HG02642 (cell line): ENCODE results near the gene COX8A.

Experiments
- ATAC-seq: cut with Tn5 transposase; IDR thresholded peaks from one replicate; pipeline ENCODE4 v1.9.1; 2021; ENCODE audit warnings: mild to moderate bottlenecking; ENCODE audit not compliant: unreplicated experiment, poor library complexity

The COX8A gene

DNA sequence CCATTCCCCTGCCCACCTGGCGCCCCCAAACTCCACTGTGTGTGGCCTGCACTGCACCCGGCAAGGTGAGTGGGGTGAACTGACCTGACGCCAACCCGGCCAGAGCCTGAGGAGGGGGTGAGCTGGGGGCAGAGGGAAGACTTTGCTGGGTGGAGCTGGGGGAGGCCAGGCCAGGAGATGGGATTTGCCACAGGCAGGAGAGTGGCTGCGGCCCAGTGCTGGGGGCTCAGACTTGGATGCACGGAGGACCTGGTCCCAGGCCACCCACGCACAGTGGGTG is 43.5 kb downstream of the COX8A start:
- no peak for ATAC-seq

DNA sequence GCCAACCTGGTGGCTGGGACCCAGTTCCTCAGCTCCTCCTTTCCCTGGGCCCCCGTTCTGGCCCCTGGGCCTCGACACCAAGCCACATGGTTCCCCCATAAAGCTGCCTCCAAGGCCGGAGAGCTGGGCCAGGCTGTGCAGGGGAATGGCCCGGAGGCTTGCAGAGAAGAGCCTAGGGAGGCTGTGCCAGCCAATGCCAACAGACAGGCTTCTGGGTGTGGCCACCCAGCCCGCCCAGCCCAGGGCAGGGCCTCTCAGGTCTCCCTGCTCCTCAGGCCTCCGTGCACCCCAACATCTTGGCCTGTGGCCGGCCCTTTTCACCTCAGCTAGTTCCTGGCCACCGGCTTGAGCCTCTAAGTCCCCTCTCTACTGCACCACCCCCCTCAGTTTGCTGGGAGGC is 43.9 kb downstream of the COX8A start:
- ATAC-seq = no peak

DNA sequence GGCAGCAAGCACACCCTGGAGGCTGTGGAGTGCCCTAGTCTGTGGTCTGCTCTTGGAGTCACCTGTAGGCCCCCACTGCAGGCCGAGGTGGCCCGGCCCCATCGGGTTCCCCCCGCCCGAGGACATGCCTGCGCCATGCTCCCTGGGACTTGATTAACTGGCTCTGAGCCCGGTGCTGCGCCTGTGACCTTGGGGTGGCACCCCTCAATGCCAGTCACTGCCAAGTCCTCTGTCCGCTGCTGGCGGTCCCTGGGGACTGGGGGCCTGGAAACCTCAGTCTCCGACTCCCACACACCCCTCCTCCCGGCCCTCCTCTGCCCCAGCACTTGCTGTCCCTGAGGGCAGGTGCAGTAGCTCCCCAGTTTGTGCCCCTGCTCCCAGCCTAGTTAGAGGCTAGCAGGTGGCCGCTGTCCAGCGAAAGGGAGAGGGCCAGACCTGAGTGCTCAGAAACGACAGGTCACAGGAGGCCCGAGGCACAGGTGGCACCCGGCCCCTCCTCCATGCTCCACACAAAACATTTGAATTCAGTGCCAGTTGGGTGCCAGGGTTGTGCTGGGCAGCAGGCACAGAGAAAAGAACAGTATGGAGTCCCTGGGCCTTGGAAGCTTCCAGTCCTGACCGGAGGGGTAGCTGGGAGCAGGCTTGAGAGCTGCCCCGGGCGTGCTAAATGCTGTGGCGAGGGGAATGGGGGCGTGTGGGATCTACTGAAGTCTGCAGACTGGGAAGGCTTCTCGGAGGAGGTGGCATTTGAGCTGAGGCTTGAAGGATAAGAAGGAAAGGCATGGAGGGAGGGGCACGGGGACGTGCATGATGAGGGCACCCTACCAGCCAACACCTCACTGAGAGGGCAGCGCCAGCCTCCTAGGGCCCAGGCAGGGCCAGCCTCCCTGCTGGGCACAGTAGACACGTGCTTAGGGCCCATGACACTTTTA is 45.0 kb downstream of the COX8A start:
- ATAC-seq = no peak

DNA sequence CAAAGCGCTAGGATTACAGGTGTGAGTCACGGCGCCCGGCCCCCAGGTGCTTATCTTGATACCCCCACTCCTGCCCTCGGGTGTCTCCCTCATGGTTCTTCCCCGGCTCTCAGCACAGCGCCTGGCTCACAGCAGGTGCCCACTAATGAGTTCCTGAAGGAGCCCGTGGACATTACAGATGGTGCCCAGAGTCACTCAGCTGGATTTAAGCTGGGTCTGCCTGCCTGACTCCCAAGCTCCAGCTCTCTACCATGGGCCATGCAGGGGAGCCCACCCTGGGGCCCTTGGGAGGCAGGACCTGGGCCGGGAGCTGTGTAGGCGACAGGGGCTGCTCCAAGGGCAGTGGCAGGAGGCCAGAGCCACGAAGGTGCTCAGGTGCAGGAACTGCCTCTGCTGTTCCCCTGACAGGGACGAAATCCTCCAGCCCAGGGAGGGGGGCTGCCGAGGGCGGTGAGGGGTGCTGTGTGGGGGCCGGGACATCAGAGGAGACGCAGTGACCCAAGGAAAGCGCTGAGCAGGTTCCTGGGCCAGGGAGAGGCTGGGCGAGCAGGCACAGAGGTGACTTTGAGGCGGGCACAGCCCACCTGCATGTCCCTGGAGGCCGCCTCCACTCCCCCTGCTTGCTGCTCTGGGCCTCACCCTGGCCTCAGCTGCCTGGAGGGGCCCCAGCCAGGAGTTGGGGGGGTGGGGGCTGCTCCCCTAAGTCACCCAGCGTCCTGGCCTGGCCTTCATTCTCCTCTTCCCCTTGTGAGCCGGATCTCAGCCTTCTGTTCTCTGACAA is 46.7 kb downstream of the COX8A start:
- ATAC-seq = no peak

DNA sequence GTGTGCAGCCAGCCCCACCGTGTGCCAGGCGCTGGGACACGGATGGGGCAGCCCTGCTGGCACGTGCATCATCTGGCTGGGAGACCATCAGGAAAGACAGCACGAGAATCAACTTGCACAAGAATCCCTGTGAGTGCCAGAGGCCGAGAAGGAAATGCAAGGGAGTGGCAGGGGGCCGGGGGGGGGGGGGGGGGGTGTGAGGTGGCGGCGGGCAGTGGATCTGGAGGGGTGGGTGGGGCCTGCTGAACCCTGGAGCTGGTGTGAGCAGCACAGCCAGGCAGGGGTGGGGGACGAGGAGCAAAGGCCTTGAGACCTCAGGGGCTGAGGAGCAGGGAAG is 47.3 kb downstream of the COX8A start:
- ATAC-seq = no peak

DNA sequence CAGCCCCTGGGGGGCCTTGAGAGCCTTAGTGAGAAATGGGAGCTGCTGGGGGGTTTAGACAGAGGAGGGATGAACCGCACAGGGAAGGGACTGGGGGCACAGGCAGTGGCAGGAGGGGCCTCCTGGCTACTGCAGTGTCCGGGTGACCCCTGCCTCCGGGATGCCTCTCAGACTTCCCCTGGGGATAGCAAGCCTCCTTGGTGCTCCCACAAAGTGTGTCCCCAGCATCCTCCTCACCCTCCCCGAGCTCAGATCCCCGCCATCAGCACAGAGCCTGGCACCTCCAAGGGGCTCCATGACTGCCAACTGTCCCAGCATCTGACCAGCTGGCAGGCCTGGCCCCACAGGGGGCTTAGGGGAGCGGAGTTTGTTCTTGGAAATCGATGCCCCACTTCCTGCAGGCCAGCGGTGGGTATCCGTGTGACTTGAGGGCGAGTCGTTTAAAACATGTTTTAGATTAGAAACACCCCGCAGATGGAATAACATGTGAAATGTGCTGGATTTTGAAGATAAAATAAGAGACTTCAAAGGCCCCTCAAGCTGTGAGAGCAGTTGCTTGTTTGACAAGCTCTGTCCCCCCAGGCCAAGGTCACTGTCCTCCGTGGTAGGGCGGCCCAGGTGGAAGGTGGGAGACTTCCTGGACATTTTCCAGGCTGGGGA is 47.8 kb downstream of the COX8A start:
- no peak for ATAC-seq

DNA sequence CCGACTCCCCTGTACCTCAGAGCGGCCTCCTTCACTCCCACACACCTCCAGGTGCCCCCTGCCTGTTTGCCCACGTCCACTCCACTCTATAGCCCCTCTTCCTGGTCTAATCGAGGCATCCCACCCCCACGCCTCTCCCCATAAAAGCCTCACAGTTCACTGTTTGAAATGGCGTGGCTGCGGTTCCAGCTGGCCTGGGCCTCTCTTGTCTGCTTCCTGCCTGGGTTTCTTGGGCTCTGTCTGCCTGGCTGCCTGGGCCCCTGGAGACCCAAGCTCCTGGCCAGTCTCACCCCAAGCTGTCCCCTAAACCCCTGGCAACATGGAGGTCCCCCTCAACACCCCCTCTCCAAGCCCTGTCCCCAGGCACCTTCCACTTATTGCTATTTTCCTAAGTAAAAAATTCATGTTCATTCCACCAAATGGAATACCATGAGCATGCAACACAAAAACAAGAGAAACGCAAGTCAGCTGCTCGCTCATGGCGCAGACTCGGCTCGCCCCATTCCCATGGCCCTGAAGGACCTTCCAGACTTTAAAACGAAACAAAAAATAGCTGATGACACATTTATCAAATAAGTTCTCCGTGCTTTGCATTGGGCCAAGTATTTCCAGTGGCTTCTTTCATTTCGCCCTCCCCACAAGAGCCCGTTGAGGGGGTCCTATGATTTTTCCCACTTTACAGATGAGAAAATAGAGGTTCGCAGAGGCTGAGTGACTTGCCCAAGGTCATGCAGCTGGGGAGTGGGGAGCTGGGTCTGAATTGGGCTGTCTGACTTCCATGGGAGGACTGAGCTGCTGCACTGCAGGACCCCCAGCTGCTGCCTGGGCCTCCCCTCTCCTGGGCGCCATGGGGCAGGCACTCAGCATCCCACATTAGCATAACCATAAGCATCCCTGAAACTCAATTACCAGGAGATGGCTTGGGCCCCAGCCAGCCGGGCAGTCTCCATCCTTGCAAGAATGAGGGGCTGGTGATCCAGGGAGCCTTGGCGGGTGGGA is 49.6 kb downstream of the COX8A start:
- ATAC-seq = no peak

DNA sequence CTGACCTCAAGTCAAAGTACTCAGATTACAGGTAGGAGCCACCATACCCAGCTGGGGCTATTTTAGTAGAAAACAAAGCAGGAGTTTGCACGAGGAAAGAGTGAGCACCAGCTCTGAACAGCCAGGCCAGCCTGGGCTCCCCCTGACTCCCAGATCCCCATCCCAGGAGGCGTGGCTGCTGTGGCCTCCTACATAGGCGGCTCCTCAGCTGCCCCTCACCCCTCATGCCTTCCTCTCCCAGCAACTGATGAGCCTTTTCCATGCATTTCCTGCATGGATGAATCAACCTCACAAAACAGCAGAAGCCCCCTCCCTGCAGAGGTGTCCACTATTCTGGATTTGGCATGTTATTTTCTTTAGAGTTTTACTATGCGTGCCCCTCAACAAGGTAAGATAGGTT is 50.8 kb downstream of the COX8A start:
- no peak for ATAC-seq
